Omental fat pad (tissue), 4 donors: Measurements from ENCODE around the gene SNAPC4. TPM values are rescaled to one million over a fixed set of nuclear protein-coding genes. Genes with fewer than 3 reads are reported as not detected.
"Not testable (repeated sequence)": the region's sequence is repeated elsewhere in the genome, so short reads cannot be mapped to it uniquely, and the experiment has no call there.

ENCODE experiments used
- ATAC-seq: fragments of 150-250 bp; one replicate; pipeline ENCODE4 v1.9.1; 2016; ENCODE audit warnings: mild to moderate bottlenecking, moderate library complexity; ENCODE audit not compliant: low FRiP score
- DNase-seq: peaks from one replicate; pipeline ENCODE4 v3.0.0-alpha.2; 2019; ENCODE audit warnings: low spot score
- CTCF ChIP-seq, 3 donors: fragments of 450-650 bp; IDR thresholded peaks; one replicate each; pipeline ENCODE4 v1.5.1; 2016 to 2017; ENCODE audit warnings: antibody characterized with exemption in 3 of 3, mild to moderate bottlenecking in 3 of 3, moderate library complexity in 2 of 3
- total RNA-seq, 4 donors: library from RNA; depleted of rRNA; stranded (reverse); fragments of >200 nt; gene quantifications; one replicate each; pipeline ENCODE4 v1.1.0, GENCODE V29; 2016

Gene SNAPC4
- total RNA-seq, 4 donors from 2014 or later: 3.2 to 11.2 (median 5.8) TPM

GRCh38 chr9:136354592-136355085 lies 45.3 kb downstream of the SNAPC4 start:
- ATAC-seq (peak; percentile 42), DNase-seq (no peak)
- no peak for TF ChIP-seq CTCF (IDR thresholded peaks at IDR 0.05)

GRCh38 chr9:136353757-136354488 lies 46.0 kb downstream of the SNAPC4 start:
- DNase-seq (no peak), ATAC-seq (peak; percentile 21)
- no peak for TF ChIP-seq CTCF (IDR thresholded peaks at IDR 0.05)

GRCh38 chr9:136353088-136353487 lies 46.9 kb downstream of the SNAPC4 start:
- no peak for TF ChIP-seq CTCF (IDR thresholded peaks at IDR 0.05)
- no peak for ATAC-seq
- DNase-seq: no peak

GRCh38 chr9:136352682-136353081 lies 47.3 kb downstream of the SNAPC4 start:
- DNase-seq (no peak), ATAC-seq (peak; percentile 33)
- TF ChIP-seq CTCF (IDR thresholded peaks at IDR 0.05): no peak

- not testable (repeated sequence) for ATAC-seq, DNase-seq
These were observed 48.1 kb downstream of the SNAPC4 start for GRCh38 chr9:136351868-136352267.

GRCh38 chr9:136351252-136351800 lies 48.6 kb downstream of the SNAPC4 start:
- ATAC-seq (no peak), DNase-seq (no peak)
- no peak for TF ChIP-seq CTCF (IDR thresholded peaks at IDR 0.05)

Other genes starting within 250 kb of the SNAPC4 start
- not detected for gene LHX3, start 195.0 kb downstream of the SNAPC4 start, total RNA-seq
- gene QSOX2, start 154.4 kb downstream of the SNAPC4 start, total RNA-seq: 10 to 100 TPM in 1 of 4 donors, 1 to 10 TPM in 3; 5.6 to 18.5 (median 6.6) TPM
- not detected for gene CCDC187, start 96.1 kb downstream of the SNAPC4 start, total RNA-seq
- gene GPSM1, start 72.6 kb downstream of the SNAPC4 start, total RNA-seq: 10 to 100 TPM in 1 of 4 donors, 1 to 10 TPM in 3; 5.0 to 20.5 (median 7.3) TPM
- gene DNLZ, start 36.4 kb downstream of the SNAPC4 start, total RNA-seq: 10 to 100 TPM; 16.5 to 36.7 (median 19.8) TPM
- 1 to 10 TPM; 2.5 to 6.9 (median 4.9) TPM for gene CARD9, start 26.5 kb downstream of the SNAPC4 start, total RNA-seq
- 10 to 100 TPM; 26.5 to 38.1 (median 33.5) TPM for gene ENTR1, start 10.4 kb upstream of the SNAPC4 start, total RNA-seq
- 10 to 100 TPM; 29.2 to 64.4 (median 33.6) TPM for gene PMPCA, start 10.5 kb upstream of the SNAPC4 start, total RNA-seq
- 10 to 100 TPM in 1 of 4 donors, 1 to 10 TPM in 3; 5.4 to 13.1 (median 8.3) TPM for gene INPP5E, start 39.7 kb upstream of the SNAPC4 start, total RNA-seq
- gene SEC16A, start 82.9 kb upstream of the SNAPC4 start, total RNA-seq: 10 to 100 TPM; 45.6 to 64.8 (median 56.5) TPM
- 10 to 100 TPM; 10.4 to 61.8 (median 55.1) TPM for gene NOTCH1, start 145.9 kb upstream of the SNAPC4 start, total RNA-seq